GM12801 (cell line): ENCODE measurements around the gene MSANTD3.

ENCODE experiments used
- TF ChIP-seq, protein P1 (sequence below): IDR thresholded peaks from one replicate; pipeline ENCODE4 v1.5.1; 2011; ENCODE audit warnings: control low read depth; ENCODE audit not compliant: insufficient read length; ENCODE audit errors: extremely low read depth

Gene MSANTD3

DNA sequence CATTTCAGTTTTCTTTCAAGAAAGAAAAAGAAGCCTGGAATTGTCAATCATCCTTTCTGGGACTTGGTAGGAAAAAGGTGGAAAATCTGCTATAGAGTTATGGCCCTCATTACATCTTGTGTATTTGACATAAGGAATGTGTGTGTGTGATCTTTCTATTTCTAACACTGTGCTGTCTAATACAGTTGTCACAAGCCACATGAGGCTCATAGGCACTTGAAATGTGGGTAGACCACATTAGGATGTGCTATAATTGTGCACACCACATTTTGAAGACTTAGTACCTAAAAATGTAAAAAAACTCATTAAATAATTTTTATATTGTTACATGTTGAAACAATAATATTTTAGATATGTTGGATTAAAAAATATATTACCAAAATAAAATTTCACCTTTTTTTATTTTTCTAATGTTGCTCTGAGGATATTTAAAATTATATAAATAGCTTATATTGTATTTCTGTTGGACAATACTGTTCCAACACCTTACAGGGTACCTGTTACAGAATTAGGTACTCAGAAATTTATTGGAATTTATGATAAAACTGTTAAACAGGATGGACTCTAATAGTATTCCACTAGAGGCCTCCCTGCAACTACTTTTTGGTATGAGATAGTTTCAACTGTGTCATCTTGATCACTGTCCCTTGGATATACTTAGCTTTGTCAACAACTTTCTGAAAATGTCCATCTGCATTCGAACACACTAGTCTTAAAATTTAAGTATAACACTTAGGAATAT lies 18.4 kb downstream of the MSANTD3 start:
- TF ChIP-seq, protein P1, sequence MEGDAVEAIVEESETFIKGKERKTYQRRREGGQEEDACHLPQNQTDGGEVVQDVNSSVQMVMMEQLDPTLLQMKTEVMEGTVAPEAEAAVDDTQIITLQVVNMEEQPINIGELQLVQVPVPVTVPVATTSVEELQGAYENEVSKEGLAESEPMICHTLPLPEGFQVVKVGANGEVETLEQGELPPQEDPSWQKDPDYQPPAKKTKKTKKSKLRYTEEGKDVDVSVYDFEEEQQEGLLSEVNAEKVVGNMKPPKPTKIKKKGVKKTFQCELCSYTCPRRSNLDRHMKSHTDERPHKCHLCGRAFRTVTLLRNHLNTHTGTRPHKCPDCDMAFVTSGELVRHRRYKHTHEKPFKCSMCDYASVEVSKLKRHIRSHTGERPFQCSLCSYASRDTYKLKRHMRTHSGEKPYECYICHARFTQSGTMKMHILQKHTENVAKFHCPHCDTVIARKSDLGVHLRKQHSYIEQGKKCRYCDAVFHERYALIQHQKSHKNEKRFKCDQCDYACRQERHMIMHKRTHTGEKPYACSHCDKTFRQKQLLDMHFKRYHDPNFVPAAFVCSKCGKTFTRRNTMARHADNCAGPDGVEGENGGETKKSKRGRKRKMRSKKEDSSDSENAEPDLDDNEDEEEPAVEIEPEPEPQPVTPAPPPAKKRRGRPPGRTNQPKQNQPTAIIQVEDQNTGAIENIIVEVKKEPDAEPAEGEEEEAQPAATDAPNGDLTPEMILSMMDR, result no peak

GRCh38 chr9:100445903-100446549 lies 19.1 kb downstream of the MSANTD3 start:
- TF ChIP-seq, protein P1, result no peak

- TF ChIP-seq, protein P1, result no peak
Observed at GRCh38 chr9:100447041-100447440, 20.1 kb downstream of the MSANTD3 start.

- TF ChIP-seq, protein P1, result no peak
Observed at GRCh38 chr9:100448266-100448665, 21.3 kb downstream of the MSANTD3 start.

- TF ChIP-seq, protein P1, result no peak
Observed at GRCh38 chr9:100449420-100449819, 22.5 kb downstream of the MSANTD3 start.

DNA sequence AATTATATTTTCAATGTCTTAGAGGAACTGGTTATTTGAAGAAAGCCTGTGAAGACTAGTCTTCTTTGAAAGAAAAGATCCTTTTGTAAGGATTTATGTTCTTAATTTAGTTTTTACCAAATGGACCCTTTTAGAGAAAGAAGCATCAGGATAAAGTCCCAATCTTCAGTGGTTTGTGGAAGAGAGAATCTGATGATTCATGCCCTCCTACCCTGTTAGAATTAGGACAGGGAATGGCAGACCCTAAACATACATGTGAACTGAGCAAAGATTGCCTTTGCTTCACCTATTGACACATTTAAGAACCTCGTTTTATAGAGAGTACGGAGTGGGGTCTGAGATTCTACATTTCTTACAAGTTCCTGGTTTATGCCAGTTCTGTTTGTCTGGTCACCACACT lies 26.0 kb downstream of the MSANTD3 start:
- TF ChIP-seq, protein P1, result no peak

DNA sequence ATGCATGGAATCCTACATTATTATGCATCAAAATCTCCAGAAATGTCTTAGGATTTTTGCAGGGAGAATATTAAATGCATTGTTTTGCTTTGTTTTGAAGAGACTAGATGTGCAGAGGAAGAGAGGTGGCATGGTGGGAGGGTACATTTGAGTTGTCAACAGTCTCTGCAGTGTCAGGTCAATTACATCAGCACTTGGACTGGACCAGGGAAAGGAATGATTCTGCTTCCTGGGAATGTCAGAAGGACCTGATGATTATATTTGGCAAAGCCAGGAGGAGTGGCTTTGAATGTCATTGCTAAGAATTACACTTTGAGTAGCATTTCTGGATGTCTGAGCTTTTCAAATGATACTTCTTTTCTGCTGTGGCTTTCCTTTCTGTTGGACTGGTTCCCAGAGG lies 28.5 kb downstream of the MSANTD3 start:
- TF ChIP-seq, protein P1, result no peak
